ENCODE data around the gene USP13. TPM values are rescaled to one million over a fixed set of nuclear protein-coding genes. Genes with fewer than 3 reads are reported as not detected.

The USP13 gene
- total and polyA plus RNA-seq, 4 donors = 2.4 to 7.3 (median 4.2) TPM

DNA sequence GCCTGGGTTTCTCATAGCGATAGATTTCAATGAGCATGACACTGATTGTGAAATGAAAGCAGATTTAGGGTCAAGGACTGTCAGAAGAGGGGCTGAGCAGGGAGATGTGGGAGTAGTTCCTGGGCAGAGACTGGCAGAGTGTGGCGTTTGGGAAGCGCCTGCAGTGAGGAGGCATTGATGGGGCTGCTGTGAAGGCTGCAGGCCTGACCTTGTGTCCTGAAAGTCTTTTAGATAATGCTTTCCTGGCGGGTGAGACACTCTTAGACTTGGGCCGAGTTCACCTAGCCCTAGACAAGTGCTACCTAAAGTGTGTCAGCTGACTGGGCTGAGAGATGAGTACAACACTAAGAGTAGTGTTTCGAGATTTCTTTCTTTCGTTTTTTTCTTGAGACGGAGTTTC, 20.7 kb downstream of the USP13 start:
- TF ChIP-seq YY1 (IDR thresholded peaks at IDR 0.05) = no peak
- no peak for TF ChIP-seq EGR1 (IDR thresholded peaks at IDR 0.05; ENCODE audit: low read depth in 2 of 2)
- TF ChIP-seq ZBTB33 (IDR thresholded peaks at IDR 0.05) = no peak
- TF ChIP-seq GABPA (IDR thresholded peaks at IDR 0.05 in 1 of 2, conservative IDR thresholded peaks at IDR 0.05 in 1 of 2) = no peak
- no peak for TF ChIP-seq RAD21 (IDR thresholded peaks at IDR 0.05)
- no peak for TF ChIP-seq RXRA (IDR thresholded peaks at IDR 0.05)
- H3K4me3 ChIP-seq (ENCODE audit: low read depth in 1 of 3, low read length in 3 of 3) = no peak overlapping the region
- peaks cover 0 to 4% (median 0%) of the 10 kb centered on the region in 4 donors for H3K4me1 ChIP-seq (ENCODE audit: control insufficient read depth in 4 of 4, insufficient read depth in 4 of 4, low read length in 3 of 4)
- no peaks in the 10 kb centered on the region for H3K9me3 ChIP-seq (ENCODE audit: control insufficient read depth in 4 of 4, low read length in 3 of 4)
- 94% methylated on average over 8 of the region's 8 CpGs for WGBS
- DNase-seq (ENCODE audit: low spot score) = no peak
- H3K9ac ChIP-seq (ENCODE audit: low read depth in 1 of 2, low read length in 2 of 2) = no peak overlapping the region
- H3K36me3 ChIP-seq (ENCODE audit: control insufficient read depth in 4 of 4, insufficient read depth in 3 of 4, low read depth in 1 of 4, low read length in 3 of 4) = no peaks in the 10 kb centered on the region
- no peak overlapping the region for H3K27ac ChIP-seq (ENCODE audit: low read depth in 1 of 2, low read length in 2 of 2)
- no peaks in the 10 kb centered on the region for H3K27me3 ChIP-seq (ENCODE audit: control insufficient read depth in 4 of 4, insufficient read depth in 4 of 4, low read length in 3 of 4)

- H3K27ac ChIP-seq (ENCODE audit: low read depth in 1 of 2, low read length in 2 of 2) = no peak overlapping the region
- WGBS = 94% methylated on average over 5 of the region's 5 CpGs
- no peaks in the 10 kb centered on the region for H3K36me3 ChIP-seq (ENCODE audit: control insufficient read depth in 4 of 4, insufficient read depth in 3 of 4, low read depth in 1 of 4, low read length in 3 of 4)
- H3K4me3 ChIP-seq (ENCODE audit: low read depth in 1 of 3, low read length in 3 of 3) = no peak overlapping the region
- peaks cover 0 to 4% (median 0%) of the 10 kb centered on the region in 4 donors for H3K4me1 ChIP-seq (ENCODE audit: control insufficient read depth in 4 of 4, insufficient read depth in 4 of 4, low read length in 3 of 4)
- H3K9me3 ChIP-seq (ENCODE audit: control insufficient read depth in 4 of 4, low read length in 3 of 4) = no peaks in the 10 kb centered on the region
- H3K27me3 ChIP-seq (ENCODE audit: control insufficient read depth in 4 of 4, insufficient read depth in 4 of 4, low read length in 3 of 4) = no peaks in the 10 kb centered on the region
- no peak overlapping the region for H3K9ac ChIP-seq (ENCODE audit: low read depth in 1 of 2, low read length in 2 of 2)
- no peak for TF ChIP-seq FOXA1 (IDR thresholded peaks at IDR 0.05)
- DNase-seq (ENCODE audit: low spot score) = no peak
Observed at GRCh38 chr3:179676081-179676480, 23.2 kb downstream of the USP13 start.

GRCh38 chr3:179677884-179678283, 25.0 kb downstream of the USP13 start:
- Histone ChIP-seq H3K9me3 (ENCODE audit: control insufficient read depth in 4 of 4, low read length in 3 of 4) (no peaks in the 10 kb centered on the region), H3K36me3 (ENCODE audit: control insufficient read depth in 4 of 4, insufficient read depth in 3 of 4, low read depth in 1 of 4, low read length in 3 of 4) (no peaks in the 10 kb centered on the region), H3K4me1 (ENCODE audit: control insufficient read depth in 4 of 4, insufficient read depth in 4 of 4, low read length in 3 of 4) (no peaks in the 10 kb centered on the region), H3K4me3 (ENCODE audit: low read depth in 1 of 3, low read length in 3 of 3) (no peak overlapping the region), H3K9ac (ENCODE audit: low read depth in 1 of 2, low read length in 2 of 2) (no peak overlapping the region), H3K27me3 (ENCODE audit: control insufficient read depth in 4 of 4, insufficient read depth in 4 of 4, low read length in 3 of 4) (no peaks in the 10 kb centered on the region), H3K27ac (ENCODE audit: low read depth in 1 of 2, low read length in 2 of 2) (no peak overlapping the region)
- no peak for TF ChIP-seq REST (IDR thresholded peaks at IDR 0.05)
- TF ChIP-seq ATF3 (IDR thresholded peaks at IDR 0.05) = no peak
- no peak for TF ChIP-seq JUND (IDR thresholded peaks at IDR 0.05)
- no peak for TF ChIP-seq ZBTB33 (IDR thresholded peaks at IDR 0.05)
- 88% methylated on average over 2 of the region's 2 CpGs for WGBS
- no peak for DNase-seq (ENCODE audit: low spot score)
